ENCODE data around the gene AKT1. TPM values are rescaled to one million over a fixed set of nuclear protein-coding genes. Genes with fewer than 3 reads are reported as not detected.

AKT1 gene
- total RNA-seq, 1 donor from 2014 or later, result 191 TPM

DNA sequence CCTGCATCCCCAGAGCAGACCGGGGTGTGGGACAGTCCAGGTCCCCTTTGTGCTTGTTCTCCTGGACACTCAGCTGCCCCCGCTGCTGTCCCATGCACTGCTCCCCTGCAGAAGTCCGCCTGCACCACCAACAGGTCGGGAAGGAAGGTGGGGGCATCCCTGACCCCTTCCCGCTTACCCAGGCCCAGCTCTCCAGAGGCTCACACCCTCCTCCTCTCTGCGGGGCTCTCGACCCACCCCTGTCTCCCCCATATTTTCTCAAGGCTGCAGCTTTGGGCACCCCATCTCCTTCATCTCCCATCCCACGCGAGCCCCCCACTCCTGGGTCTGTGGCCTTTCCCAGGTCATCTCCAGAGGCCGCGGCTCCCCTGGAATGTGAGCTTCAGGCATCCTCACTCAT is 14.8 kb upstream of the AKT1 start:
- no peak for FAIRE-seq
- Histone ChIP-seq H3K36me3 (ENCODE audit: control insufficient read depth, insufficient read depth, low read length) (no peaks in the 10 kb centered on the region), H3K4me3 (ENCODE audit: low read depth, low read length) (no peak overlapping the region), H3K27me3 (ENCODE audit: control insufficient read depth, insufficient read depth, low read length) (no peaks in the 10 kb centered on the region)
- TF ChIP-seq CTCF (IDR thresholded peaks at IDR 0.05; ENCODE audit: insufficient read depth, low read length, severe bottlenecking), result no peak
- no peak for DNase-seq (ENCODE audit: low read depth)

DNA sequence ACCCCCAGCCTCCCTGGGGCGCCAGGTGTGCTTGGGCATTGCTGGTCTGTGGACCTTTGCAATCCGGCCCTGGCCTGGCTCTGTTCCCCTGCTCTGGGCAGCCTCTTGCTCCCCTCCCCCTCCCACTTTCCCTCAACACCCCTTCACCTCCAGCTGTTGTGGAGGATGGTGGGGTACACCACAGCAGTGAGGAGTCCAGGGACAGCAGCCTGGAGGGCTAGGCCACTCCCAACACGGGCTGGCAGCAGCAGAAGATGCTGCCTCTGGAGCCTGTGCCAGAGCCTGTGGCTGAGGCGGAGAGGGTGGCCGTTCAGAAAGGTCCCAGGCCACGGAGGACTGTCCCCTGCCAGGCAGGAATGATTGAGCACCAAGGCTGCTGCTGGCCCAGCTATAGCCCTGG is 12.9 kb upstream of the AKT1 start:
- no peak overlapping the region for H3K4me3 ChIP-seq (ENCODE audit: low read depth, low read length)
- no peaks in the 10 kb centered on the region for H3K36me3 ChIP-seq (ENCODE audit: control insufficient read depth, insufficient read depth, low read length)
- no peak for DNase-seq (ENCODE audit: low read depth)
- H3K27me3 ChIP-seq (ENCODE audit: control insufficient read depth, insufficient read depth, low read length), result no peaks in the 10 kb centered on the region
- no peak for TF ChIP-seq CTCF (IDR thresholded peaks at IDR 0.05; ENCODE audit: insufficient read depth, low read length, severe bottlenecking)
- no peak for FAIRE-seq

DNA sequence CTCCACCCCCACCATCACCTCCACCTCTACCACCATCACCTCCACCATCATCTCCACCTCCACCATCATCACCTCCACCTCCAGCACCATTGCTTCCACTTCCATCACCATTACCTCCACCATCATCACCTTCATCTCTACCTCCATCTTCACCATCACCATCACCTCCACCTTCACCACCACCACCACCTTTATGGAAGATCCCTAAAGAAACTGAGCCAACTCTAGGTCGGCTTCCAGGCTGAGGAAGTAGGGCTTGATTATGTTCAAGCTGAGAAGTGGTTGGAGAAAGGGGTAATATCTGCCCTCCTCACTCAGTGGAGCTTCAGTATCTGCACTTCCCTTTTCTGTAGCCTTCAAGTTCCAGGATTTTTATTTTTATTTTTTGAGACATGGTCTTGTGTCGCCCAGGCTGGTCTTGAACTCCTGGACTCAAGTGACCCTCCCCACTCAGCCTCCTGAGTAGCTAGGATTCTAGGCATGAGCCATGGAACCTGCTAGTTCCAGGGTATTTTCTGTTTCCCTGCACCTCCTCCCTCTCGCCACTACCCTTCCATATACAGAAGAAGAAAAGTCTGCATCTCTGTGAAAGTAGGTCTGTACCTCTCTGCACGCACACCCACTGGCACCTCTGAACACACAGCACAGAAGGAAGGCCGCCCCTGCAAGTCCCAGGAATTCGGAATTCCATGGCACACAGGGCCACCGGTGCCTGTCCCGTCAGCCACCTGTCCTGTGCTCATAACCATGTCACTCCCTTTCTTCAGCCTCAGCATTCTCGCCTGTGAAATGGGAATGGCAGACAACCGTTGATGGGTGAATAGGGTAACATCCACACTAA is 11.3 kb upstream of the AKT1 start:
- Histone ChIP-seq H3K4me3 (ENCODE audit: low read depth, low read length) (no peak overlapping the region), H3K36me3 (ENCODE audit: control insufficient read depth, insufficient read depth, low read length) (peaks cover 1% of the 10 kb centered on the region), H3K27me3 (ENCODE audit: control insufficient read depth, insufficient read depth, low read length) (no peaks in the 10 kb centered on the region)
- FAIRE-seq, result peak; percentile 64
- no peak for TF ChIP-seq CTCF (IDR thresholded peaks at IDR 0.05; ENCODE audit: insufficient read depth, low read length, severe bottlenecking)
- no peak for DNase-seq (ENCODE audit: low read depth)

DNA sequence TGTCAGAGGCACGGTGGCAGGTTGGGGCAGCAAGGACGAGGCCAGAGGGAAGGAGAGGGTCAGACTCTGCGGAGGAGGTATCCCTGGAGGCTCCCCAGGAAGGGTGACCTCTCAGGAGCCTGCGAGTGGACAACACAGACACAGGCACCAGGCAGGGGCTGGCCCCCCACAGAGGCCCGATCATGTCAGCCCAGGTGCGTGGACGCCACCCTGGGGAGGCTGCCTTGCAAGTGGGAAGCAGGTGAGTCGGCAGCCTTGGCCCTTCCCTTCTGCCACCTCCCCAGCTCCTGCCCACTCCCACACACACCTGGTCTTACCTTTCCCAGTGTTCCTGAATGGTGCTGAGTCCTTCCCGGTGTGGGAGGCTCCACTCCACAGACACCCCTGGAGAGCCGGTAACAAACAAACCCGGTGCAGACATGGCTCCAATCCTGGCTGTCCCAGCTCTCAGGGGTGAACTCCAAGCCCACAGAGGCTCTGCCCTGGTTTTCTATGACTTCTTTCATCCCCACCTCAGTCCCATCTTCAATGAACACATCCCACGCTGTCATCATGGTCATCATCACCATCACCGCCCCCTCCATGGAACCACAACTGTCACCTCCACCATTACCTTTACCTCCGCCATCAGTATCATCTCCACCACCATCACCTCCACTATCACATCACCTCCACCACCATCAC is 10.5 kb upstream of the AKT1 start:
- FAIRE-seq, result no peak
- peaks cover 3% of the 10 kb centered on the region for H3K36me3 ChIP-seq (ENCODE audit: control insufficient read depth, insufficient read depth, low read length)
- no peak for TF ChIP-seq CTCF (IDR thresholded peaks at IDR 0.05; ENCODE audit: insufficient read depth, low read length, severe bottlenecking)

GRCh38 chr14:104805326-104805678 is 9.8 kb upstream of the AKT1 start:
- peaks cover 3% of the 10 kb centered on the region for H3K36me3 ChIP-seq (ENCODE audit: control insufficient read depth, insufficient read depth, low read length)
- peak; percentile 46 for DNase-seq (ENCODE audit: low read depth)
- peak; percentile 13 for FAIRE-seq
- TF ChIP-seq CTCF (IDR thresholded peaks at IDR 0.05; ENCODE audit: insufficient read depth, low read length, severe bottlenecking), result no peak
- no peak overlapping the region for H3K4me3 ChIP-seq (ENCODE audit: low read depth, low read length)
- H3K27me3 ChIP-seq (ENCODE audit: control insufficient read depth, insufficient read depth, low read length), result no peaks in the 10 kb centered on the region

More for the DNA sequence above, 10.5 kb upstream of the AKT1 start:
- no peak overlapping the region for H3K4me3 ChIP-seq (ENCODE audit: low read depth, low read length)
- H3K27me3 ChIP-seq (ENCODE audit: control insufficient read depth, insufficient read depth, low read length), result no peaks in the 10 kb centered on the region
- no peak for DNase-seq (ENCODE audit: low read depth)
